ENCODE data around the gene RXFP3.

DNA sequence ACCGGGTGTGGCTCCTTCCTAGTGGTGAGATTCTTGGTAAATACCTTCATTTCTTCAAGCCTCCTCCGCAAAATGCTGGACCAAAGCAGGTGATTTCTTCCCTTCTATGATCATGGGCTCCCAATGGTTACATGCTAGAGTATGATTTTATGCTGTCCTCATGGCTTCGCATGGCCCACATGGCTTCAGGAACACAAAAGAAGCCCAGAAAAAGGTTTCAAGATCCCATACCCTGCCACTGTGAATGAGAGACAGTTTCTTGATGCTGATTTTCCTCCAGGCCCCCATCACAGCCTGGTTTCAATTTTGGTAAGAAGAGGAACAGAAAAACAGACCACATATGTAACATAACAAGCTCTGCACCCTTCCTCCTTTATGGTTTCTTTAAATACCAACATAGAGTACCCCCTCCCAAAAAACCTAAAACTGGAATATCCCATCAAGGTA lies 2.4 kb upstream of the RXFP3 start:
- no peak for TF ChIP-seq RARB (CRISPR knock-in tag; IDR thresholded peaks at IDR 0.05)
- TF ChIP-seq ZFP30 (CRISPR knock-in tag; IDR thresholded peaks at IDR 0.05), result no peak
- no peak for TF ChIP-seq GLIS3 (CRISPR knock-in tag; IDR thresholded peaks at IDR 0.05)
- TF ChIP-seq ARNTL (CRISPR knock-in tag; IDR thresholded peaks at IDR 0.05; ENCODE audit: borderline replicate concordance, low read depth), result no peak
- TF ChIP-seq, protein P1, sequence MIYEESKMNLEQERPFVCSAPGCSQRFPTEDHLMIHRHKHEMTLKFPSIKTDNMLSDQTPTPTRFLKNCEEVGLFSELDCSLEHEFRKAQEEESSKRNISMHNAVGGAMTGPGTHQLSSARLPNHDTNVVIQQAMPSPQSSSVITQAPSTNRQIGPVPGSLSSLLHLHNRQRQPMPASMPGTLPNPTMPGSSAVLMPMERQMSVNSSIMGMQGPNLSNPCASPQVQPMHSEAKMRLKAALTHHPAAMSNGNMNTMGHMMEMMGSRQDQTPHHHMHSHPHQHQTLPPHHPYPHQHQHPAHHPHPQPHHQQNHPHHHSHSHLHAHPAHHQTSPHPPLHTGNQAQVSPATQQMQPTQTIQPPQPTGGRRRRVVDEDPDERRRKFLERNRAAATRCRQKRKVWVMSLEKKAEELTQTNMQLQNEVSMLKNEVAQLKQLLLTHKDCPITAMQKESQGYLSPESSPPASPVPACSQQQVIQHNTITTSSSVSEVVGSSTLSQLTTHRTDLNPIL (CRISPR knock-in tag; IDR thresholded peaks at IDR 0.05; ENCODE audit: low read depth), result no peak
- TF ChIP-seq, protein P2, sequence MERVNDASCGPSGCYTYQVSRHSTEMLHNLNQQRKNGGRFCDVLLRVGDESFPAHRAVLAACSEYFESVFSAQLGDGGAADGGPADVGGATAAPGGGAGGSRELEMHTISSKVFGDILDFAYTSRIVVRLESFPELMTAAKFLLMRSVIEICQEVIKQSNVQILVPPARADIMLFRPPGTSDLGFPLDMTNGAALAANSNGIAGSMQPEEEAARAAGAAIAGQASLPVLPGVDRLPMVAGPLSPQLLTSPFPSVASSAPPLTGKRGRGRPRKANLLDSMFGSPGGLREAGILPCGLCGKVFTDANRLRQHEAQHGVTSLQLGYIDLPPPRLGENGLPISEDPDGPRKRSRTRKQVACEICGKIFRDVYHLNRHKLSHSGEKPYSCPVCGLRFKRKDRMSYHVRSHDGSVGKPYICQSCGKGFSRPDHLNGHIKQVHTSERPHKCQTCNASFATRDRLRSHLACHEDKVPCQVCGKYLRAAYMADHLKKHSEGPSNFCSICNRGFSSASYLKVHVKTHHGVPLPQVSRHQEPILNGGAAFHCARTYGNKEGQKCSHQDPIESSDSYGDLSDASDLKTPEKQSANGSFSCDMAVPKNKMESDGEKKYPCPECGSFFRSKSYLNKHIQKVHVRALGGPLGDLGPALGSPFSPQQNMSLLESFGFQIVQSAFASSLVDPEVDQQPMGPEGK (CRISPR knock-in tag; IDR thresholded peaks at IDR 0.05; ENCODE audit: borderline replicate concordance), result no peak
- no peak for TF ChIP-seq TCF4 (CRISPR knock-in tag; IDR thresholded peaks at IDR 0.05; ENCODE audit: borderline replicate concordance)
- no peak for TF ChIP-seq PPARA (CRISPR knock-in tag; IDR thresholded peaks at IDR 0.05; ENCODE audit: borderline replicate concordance)
- no peak for TF ChIP-seq ZNF70 (CRISPR knock-in tag; IDR thresholded peaks at IDR 0.05)
- TF ChIP-seq ISL1 (CRISPR knock-in tag; IDR thresholded peaks at IDR 0.05), result no peak
- no peak for TF ChIP-seq ZNF565 (CRISPR knock-in tag; conservative IDR thresholded peaks at IDR 0.05; ENCODE audit: low read depth)

Measured in SK-N-SH treated with all-trans-retinoic acid at 6 μM for 48 hours (cell line).